ENCODE measurements around the gene LBH. TPM values are rescaled to one million over a fixed set of nuclear protein-coding genes. Genes with fewer than 3 reads are reported as not detected.

Gene LBH
- total RNA-seq, 1 donor: 21.1 TPM

DNA sequence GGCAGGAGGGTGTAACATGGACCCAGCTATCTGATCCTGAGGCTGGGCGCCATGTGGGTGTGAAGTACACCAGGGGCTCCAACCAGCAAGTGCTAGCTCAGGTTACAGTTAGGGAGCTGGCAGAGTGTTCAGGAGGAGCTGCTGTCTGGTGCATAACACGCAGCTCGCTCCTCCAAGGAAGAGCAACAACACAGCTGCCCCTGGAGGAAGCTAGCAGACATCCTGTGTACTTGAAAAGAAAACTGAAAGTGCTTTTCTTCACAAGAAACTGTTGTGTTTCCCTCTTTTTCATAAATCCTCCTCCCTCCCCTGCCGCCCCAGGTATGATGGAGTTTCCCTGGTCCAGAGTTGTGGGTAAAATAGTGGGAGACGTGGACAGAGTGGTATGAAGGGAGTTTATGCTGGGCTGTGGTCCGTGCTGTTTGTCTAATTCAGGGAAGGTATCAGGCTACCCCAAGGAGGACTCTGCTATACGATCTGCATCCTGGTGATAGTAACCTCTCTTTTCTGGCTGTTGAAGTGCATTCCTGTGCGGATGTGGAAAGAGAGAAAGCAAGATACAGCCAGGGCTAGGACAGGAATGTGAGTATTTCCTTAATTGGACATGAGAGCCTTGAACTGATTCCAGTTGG, 6.1 kb upstream of the LBH start:
- DNase-seq (ENCODE audit: low read depth): peak; percentile 81
- TF ChIP-seq CTCF (IDR thresholded peaks at IDR 0.05; ENCODE audit: insufficient read depth, low read length): peak; percentile 25

GRCh38 chr2:30226144-30227032, 4.9 kb upstream of the LBH start:
- TF ChIP-seq CTCF (IDR thresholded peaks at IDR 0.05; ENCODE audit: insufficient read depth, low read length): no peak
- H3K4me3 ChIP-seq (ENCODE audit: low read depth, low read length): no peak overlapping the region
- peak; percentile 55 for DNase-seq (ENCODE audit: low read depth)

More for the DNA sequence above, 6.1 kb upstream of the LBH start:
- peak overlapping the region; percentile 60 for H3K4me3 ChIP-seq (ENCODE audit: low read depth, low read length)

DNA sequence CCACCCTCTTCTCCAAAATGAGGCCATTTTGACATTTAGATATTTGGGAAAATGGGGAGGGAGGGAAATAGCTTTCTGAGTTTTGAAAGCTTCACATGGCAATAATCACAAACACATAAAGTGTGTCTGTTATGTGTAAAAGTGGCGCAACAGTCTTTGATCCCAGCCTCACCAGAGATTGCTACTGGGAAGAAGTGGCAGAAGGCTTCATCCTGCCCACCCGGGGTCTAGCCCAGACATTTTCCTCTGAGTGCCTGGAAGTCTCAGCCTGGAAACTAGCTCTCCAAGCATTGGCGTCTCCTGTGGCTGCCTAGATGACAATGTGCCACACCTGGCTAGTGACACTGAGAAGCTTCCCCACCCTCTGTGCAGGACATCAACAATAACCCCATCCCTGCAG, 1.7 kb upstream of the LBH start:
- TF ChIP-seq CTCF (IDR thresholded peaks at IDR 0.05; ENCODE audit: insufficient read depth, low read length): no peak
- no peak overlapping the region for H3K4me3 ChIP-seq (ENCODE audit: low read depth, low read length)
- DNase-seq (ENCODE audit: low read depth): no peak

DNA sequence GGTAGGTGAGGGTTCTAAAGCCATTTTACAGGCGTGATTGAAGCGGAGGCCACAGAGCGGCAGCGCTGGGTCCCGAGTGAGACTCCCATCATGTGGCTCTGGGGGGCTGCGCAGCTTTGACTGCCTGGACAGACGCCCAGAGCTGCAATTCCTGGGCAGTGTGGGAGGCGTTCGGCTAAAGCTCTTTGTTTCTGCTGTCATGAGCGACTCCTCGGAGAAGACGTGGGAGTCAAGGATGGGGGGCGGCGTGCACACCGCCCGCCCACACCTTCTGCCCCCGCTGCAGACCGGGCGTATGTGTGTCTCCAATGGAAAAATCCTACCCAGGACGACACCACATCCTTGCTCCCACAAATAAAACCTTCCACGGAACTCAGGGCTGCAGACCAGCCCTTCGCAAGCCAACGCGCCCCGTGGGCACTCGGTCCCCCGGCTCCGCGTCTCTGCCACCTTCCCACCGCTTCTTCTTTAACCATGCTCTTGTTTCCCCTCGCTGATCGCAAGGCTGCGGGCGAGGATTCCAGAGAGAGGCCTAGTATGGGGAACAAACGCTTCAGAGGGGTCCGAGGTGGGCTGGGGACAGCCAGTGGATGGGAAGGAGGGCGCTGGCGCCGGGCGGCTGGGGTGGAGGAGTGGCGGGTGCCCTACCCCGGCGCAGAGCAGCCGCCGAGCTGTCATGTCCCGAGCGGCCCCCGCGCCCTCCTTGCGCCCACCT, 680 bp upstream of the LBH start:
- peak overlapping the region; percentile 83 for H3K4me3 ChIP-seq (ENCODE audit: low read depth, low read length)
- TF ChIP-seq CTCF (IDR thresholded peaks at IDR 0.05; ENCODE audit: insufficient read depth, low read length): no peak
- peak; percentile 14 for DNase-seq (ENCODE audit: low read depth)

DNA sequence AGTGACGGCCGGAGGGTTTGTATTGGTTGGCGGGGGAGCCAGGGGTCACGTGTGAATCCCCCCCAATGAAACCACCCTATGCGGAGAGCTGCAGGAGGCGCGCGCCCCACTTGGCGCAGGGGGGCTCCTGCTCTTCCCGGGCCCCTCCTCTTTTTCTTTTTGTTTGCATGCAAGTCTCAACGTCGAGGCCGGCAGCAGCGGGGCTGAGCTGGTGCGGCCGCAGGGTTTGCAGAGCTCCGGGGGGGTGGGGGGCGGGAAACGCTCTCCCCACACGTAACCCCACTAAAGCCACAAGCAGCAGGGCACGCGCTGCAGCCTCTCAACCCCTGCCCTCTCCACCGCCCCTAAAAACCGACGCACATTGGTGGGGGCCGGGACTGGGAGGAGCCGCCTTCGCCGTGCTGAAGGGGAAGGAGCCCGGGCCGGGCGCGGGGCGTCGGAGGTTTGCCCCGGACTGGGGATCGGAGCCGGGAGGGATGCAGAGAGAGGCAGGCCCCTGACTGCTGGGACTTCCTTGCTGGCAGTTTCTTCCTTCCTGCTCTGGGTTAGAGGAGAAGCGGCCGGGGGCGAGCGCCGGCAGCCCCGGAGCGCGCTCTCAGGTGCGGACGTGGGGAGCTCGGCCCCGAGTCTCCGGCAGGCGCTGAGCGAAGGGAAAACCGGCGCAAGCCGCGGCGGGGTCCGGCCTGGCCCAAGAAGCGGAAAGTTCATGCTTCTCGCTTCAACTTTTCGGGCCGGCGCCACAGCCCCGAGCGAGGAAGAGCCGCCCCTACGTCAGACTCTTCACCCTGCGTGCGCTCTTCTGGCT, 864 bp downstream of the LBH start:
- peak overlapping the region; percentile 83 for H3K4me3 ChIP-seq (ENCODE audit: low read depth, low read length)
- TF ChIP-seq CTCF (IDR thresholded peaks at IDR 0.05; ENCODE audit: insufficient read depth, low read length): no peak
- peak; percentile 48 for DNase-seq (ENCODE audit: low read depth)

- no peak for TF ChIP-seq CTCF (IDR thresholded peaks at IDR 0.05; ENCODE audit: insufficient read depth, low read length)
- DNase-seq (ENCODE audit: low read depth): peak; percentile 41
- H3K4me3 ChIP-seq (ENCODE audit: low read depth, low read length): peak overlapping the region; percentile 83
Observed at GRCh38 chr2:30232801-30233130, 1.4 kb downstream of the LBH start.
